Gastrocnemius medialis (tissue), 4 donors: Measurements from ENCODE around the gene BCAS4.

Source experiments
- CTCF ChIP-seq, 5 experiments: fragments of 450-650 bp in 3 of 5; fragments of 200-600 bp in 2 of 5; sonication (generic) in 2 of 5; IDR thresholded peaks in 4 of 5; conservative IDR thresholded peaks in 1 of 5; 1 replicate in 4 of 5; 2 replicates in 1 of 5; pipeline ENCODE4 v1.5.1; 2016 to 2019; ENCODE audit warnings: antibody characterized with exemption in 5 of 5, mild to moderate bottlenecking in 3 of 5, moderate library complexity in 3 of 5
- POLR2A ChIP-seq, 2 donors: fragments of 450-650 bp; IDR thresholded peaks; one replicate each; pipeline ENCODE4 v1.6.1; 2017; ENCODE audit warnings: antibody characterized with exemption in 2 of 2, mild to moderate bottlenecking in 2 of 2, moderate library complexity in 2 of 2

- no peak for TF ChIP-seq POLR2A (IDR thresholded peaks at IDR 0.05)
- TF ChIP-seq CTCF (IDR thresholded peaks at IDR 0.05 in 4 of 5, conservative IDR thresholded peaks at IDR 0.05 in 1 of 5), result no peak
Measured at GRCh38 chr20:50783390-50783789, 11.5 kb upstream of the BCAS4 start.
